PC-3 (cell line): ENCODE data around the gene PRR5L. TPM values are rescaled to one million over a fixed set of nuclear protein-coding genes. Genes with fewer than 3 reads are reported as not detected.

Experiments used
- ATAC-seq: fragments of 200-7000 bp; cut with Tn5 transposase; 2 replicates; pipeline ENCODE4 v1.9.1; 2020; ENCODE audit warnings: mild to moderate bottlenecking, moderate library complexity
- BruUV-seq: library from RNA; stranded (reverse); fragments of 400-500 nt; replicated peaks from 2 replicates; lab custom pipeline; 2021; lab: Mats Ljungman, UMichigan
- CTCF ChIA-PET: fragments of 300-600 bp; sonication (Branson Sonifier 250); formaldehyde crosslinking; loops from one replicate; lab custom pipeline; 2022; ENCODE audit warnings: antibody characterized with exemption; lab: Charles Lee
- POLR2A ChIA-PET: fragments of 300-600 bp; sonication (Branson Sonifier 250); formaldehyde crosslinking; loops from one replicate; lab custom pipeline; 2022; ENCODE audit warnings: antibody characterized with exemption; ENCODE audit not compliant: unreplicated experiment; lab: Charles Lee
- DNase-seq: peaks from one replicate; pipeline ENCODE4 v3.0.0-alpha.2; 2015
- H2AFZ ChIP-seq: fragments of 300-600 bp; sonication (generic); 2 replicates; pipeline ENCODE4 v1.6.0; 2016; ENCODE audit warnings: antibody characterized with exemption, low read length
- H3F3A ChIP-seq: fragments of 300-600 bp; sonication (generic); one replicate; pipeline ENCODE4 v1.6.0; 2017; ENCODE audit warnings: antibody characterized with exemption, low read length, control low read depth, mild to moderate bottlenecking; ENCODE audit not compliant: unreplicated experiment
- H3K27ac ChIP-seq: fragments of 300-600 bp; sonication (generic); 2 replicates; pipeline ENCODE4 v1.5.1; 2016; ENCODE audit warnings: mild to moderate bottlenecking, low read length
- H3K27me3 ChIP-seq: fragments of 300-600 bp; sonication (generic); 2 replicates; pipeline ENCODE4 v1.6.1; 2016; ENCODE audit warnings: low read length, mixed read lengths
- H3K36me3 ChIP-seq: fragments of 300-600 bp; sonication (generic); 2 replicates; pipeline ENCODE4 v1.6.1; 2016; ENCODE audit warnings: low read depth, mixed run types, low read length, mixed read lengths
- H3K4me1 ChIP-seq: fragments of 300-600 bp; sonication (generic); 2 replicates; pipeline ENCODE4 v1.5.1; 2016; ENCODE audit warnings: low read length; ENCODE audit not compliant: insufficient read depth
- H3K4me2 ChIP-seq: fragments of 300-600 bp; sonication (generic); 2 replicates; pipeline ENCODE4 v1.6.0; 2016; ENCODE audit warnings: low read length
- H3K4me3 ChIP-seq: fragments of 300-600 bp; sonication (generic); 2 replicates; pipeline ENCODE4 v1.5.1; 2016; ENCODE audit warnings: mild to moderate bottlenecking, low read length, mixed read lengths
- H3K79me2 ChIP-seq: fragments of 300-600 bp; sonication (generic); 2 replicates; pipeline ENCODE4 v1.6.1; 2017; ENCODE audit warnings: low read length, mixed read lengths
- H3K9ac ChIP-seq: fragments of 300-600 bp; sonication (generic); 2 replicates; pipeline ENCODE4 v1.6.0; 2016; ENCODE audit warnings: mild to moderate bottlenecking, low read length
- H3K9me2 ChIP-seq: fragments of 300-600 bp; sonication (generic); replicated peaks from 2 replicates; pipeline ENCODE4 v1.6.1; 2016; ENCODE audit warnings: mixed run types, low read length, mixed read lengths
- H3K9me3 ChIP-seq: fragments of 300-600 bp; sonication (generic); 2 replicates; pipeline ENCODE4 v1.6.1; 2016; ENCODE audit warnings: low read length, mixed read lengths
- H4K20me1 ChIP-seq: fragments of 300-600 bp; sonication (generic); 2 replicates; pipeline ENCODE4 v1.6.1; 2016; ENCODE audit warnings: low read length, mixed read lengths
- CTCF ChIP-seq: fragments of 300-600 bp; sonication (generic); conservative IDR thresholded peaks from 2 replicates; pipeline ENCODE4 v1.5.1; 2017; ENCODE audit warnings: antibody characterized with exemption, low read depth, mild to moderate bottlenecking, low read length
- EZH2 ChIP-seq: fragments of 300-600 bp; sonication (generic); IDR thresholded peaks from one replicate; pipeline ENCODE4 v1.6.1; 2017; ENCODE audit warnings: antibody characterized with exemption, mild to moderate bottlenecking, low read length; ENCODE audit not compliant: unreplicated experiment
- EZH2phosphoT487 ChIP-seq: fragments of 300-600 bp; sonication (generic); IDR thresholded peaks from 2 replicates; pipeline ENCODE4 v1.6.1; 2018; ENCODE audit warnings: mild to moderate bottlenecking, antibody characterized with exemption, low read length, borderline replicate concordance
- intact Hi-C: fragments of 100-400 bp; cut with micrococcal nuclease; formaldehyde crosslinking; loops from 2 replicates; pipeline ENCODE4 v1.9.0; 2023
- total RNA-seq: library from RNA; depleted of rRNA; stranded (reverse); fragments of >200 nt; gene quantifications from 2 replicates; pipeline ENCODE4 v1.2.3, GENCODE V29; 2014

The PRR5L gene
- total RNA-seq, 1 experiment from 2014 or later = 4.7 TPM

DNA sequence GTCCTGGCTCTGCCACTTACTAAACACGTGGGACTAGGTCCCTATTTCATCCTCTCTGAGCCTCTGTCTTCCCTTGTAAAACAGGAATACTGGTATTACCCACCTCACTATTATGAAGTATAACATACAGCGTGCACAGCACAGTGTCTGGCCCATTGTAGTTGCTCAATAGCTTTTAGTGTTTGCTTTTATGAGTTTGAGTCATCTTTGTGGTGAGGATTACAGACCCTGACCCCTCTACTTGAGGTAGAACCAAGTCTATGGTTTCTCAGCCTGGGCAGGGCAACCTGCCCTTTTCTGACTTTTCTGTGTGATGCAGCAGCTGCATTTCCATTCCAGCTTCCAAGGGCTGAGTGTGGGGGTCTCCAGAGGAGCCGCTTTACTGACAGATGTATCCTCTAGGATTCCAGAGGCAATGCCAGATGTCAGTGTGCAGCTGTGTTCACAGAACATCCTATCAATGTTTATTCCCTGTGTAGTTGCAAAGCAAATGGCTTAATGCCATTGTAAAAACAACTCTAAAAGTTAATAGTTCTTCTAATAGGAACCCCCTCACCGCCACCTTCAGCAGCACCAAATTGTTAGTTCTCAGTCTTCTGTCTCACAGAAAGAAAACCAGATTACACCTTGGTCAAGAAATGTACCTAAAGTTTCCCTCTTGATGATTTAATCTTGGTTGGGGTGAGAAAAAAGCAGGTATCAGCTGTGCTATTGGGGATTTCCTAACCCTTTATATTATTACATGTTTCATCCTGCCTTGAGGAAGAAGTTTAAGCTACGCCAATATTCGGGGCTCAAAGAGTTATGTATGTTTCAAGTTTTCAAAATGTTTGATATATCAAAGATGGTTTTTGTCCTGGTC, 16.8 kb downstream of the PRR5L start:
- no peaks in the 10 kb centered on the region for H3K27me3 ChIP-seq
- CTCF ChIA-PET = interaction anchor here (0.8 kb wide), 1 partner anchor 166 kb away, joined by 6 read pairs; no protein-coding TSS in a partner anchor

GRCh38 chr11:36313750-36314433, 17.8 kb downstream of the PRR5L start:
- intact Hi-C loops = no loop called here
- POLR2A ChIA-PET = no interaction called here
- BruUV-seq = no TSS peak

More for the DNA sequence above, 16.8 kb downstream of the PRR5L start:
- Histone ChIP-seq H3K9me2 (no peaks in the 10 kb centered on the region), H3K27ac (peak overlapping the region; percentile 80), H3K4me2 (peak overlapping the region; percentile 57), H4K20me1 (no peaks in the 10 kb centered on the region), H2AFZ (no peak overlapping the region), H3F3A (no peaks in the 10 kb centered on the region), H3K9me3 (no peaks in the 10 kb centered on the region), H3K79me2 (no peaks in the 10 kb centered on the region), H3K9ac (no peak overlapping the region), H3K4me1 (peaks cover 46% of the 10 kb centered on the region), H3K36me3 (no peaks in the 10 kb centered on the region), H3K4me3 (no peak overlapping the region)
- POLR2A ChIA-PET = no interaction called here
- intact Hi-C loops = no loop called here
- TF ChIP-seq EZH2phosphoT487 (no peak), EZH2 (no peak), CTCF (no peak)
- BruUV-seq = no TSS peak
- DNase-seq = peak; percentile 90
- peak; percentile 79 for ATAC-seq

More at GRCh38 chr11:36313750-36314433, 17.8 kb downstream of the PRR5L start:
- TF ChIP-seq CTCF = no peak
- TF ChIP-seq EZH2phosphoT487 = no peak
- no peak for TF ChIP-seq EZH2
- no peaks in the 10 kb centered on the region for H3K9me2 ChIP-seq
- ATAC-seq (no peak), DNase-seq (no peak)
- no peak overlapping the region for H3K9ac ChIP-seq
- H3K36me3 ChIP-seq = no peaks in the 10 kb centered on the region
- H3K4me2 ChIP-seq = no peak overlapping the region
- no peak overlapping the region for H2AFZ ChIP-seq
- peaks cover 50% of the 10 kb centered on the region for H3K4me1 ChIP-seq
- H3K27ac ChIP-seq = no peak overlapping the region
- H3K79me2 ChIP-seq = no peaks in the 10 kb centered on the region
- H3K4me3 ChIP-seq = no peak overlapping the region
- no peaks in the 10 kb centered on the region for H3K27me3 ChIP-seq
- CTCF ChIA-PET = no interaction called here
- H3F3A ChIP-seq = no peaks in the 10 kb centered on the region
- no peaks in the 10 kb centered on the region for H4K20me1 ChIP-seq
- H3K9me3 ChIP-seq = no peaks in the 10 kb centered on the region
